ENCODE results near the gene PIP5K1A. TPM values are rescaled to one million over a fixed set of nuclear protein-coding genes. Genes with fewer than 3 reads are reported as not detected.

Gene PIP5K1A
- total RNA-seq (2022; extraction: Qiagen RNA extraction; ENCODE audit: low read depth) = 43.7 to 66.5 TPM (median 45.9 TPM) in 5 replicates

GRCh38 chr1:151198254-151199127 is at the start of gene PIP5K1A:
Gene PIP5K1A, plus strand, starts transcription at chr1:151198552. Its CDS starts 445 bp downstream, at chr1:151198997.

GRCh38 chr1:151156515-151156819 is 41.9 kb upstream of the PIP5K1A start, which contains the start of gene TNFAIP8L2:
Gene TNFAIP8L2, plus strand, starts transcription at chr1:151156649. Its CDS starts 2,049 bp downstream, at chr1:151158698.

GRCh38 chr1:151165738-151166504 is 32.4 kb upstream of the PIP5K1A start, which contains the start of the genes LYSMD1 and SCNM1:
Gene LYSMD1, minus strand, starts transcription at chr1:151165902. Its CDS starts 644 bp downstream, at chr1:151165258.
Gene SCNM1, plus strand, starts transcription at chr1:151166144. Its CDS starts 9 bp downstream, at chr1:151166153.

GRCh38 chr1:151175863-151176262 is 22.5 kb upstream of the PIP5K1A start, which contains the start of gene TMOD4:
Gene TMOD4, minus strand, starts transcription at chr1:151175981. Its CDS starts 1,106 bp downstream, at chr1:151174875.

GRCh38 chr1:151189637-151190445 is 8.5 kb upstream of the PIP5K1A start, which contains the start of gene VPS72:
Gene VPS72, minus strand, starts transcription at chr1:151190197. Its CDS starts 76 bp downstream, at chr1:151190121.

GRCh38 chr1:151254217-151255213 is 56.2 kb downstream of the PIP5K1A start, which contains the start of gene PSMD4:
Gene PSMD4, plus strand, starts transcription at chr1:151254734. Its CDS starts 49 bp downstream, at chr1:151254783.

GRCh38 chr1:151281969-151282882 is 83.9 kb downstream of the PIP5K1A start, which contains the start of gene ZNF687:
Gene ZNF687, plus strand, starts transcription at chr1:151282299. Its CDS starts 3,993 bp downstream, at chr1:151286292.

Other genes starting within 250 kb of the PIP5K1A start
- 233 to 262 TPM (median 240 TPM) in 5 replicates for gene CERS2, start 223.7 kb upstream of the PIP5K1A start, total RNA-seq (2022; extraction: Qiagen RNA extraction; ENCODE audit: low read depth)
- gene ANXA9, start 216.3 kb upstream of the PIP5K1A start, total RNA-seq (2022; extraction: Qiagen RNA extraction; ENCODE audit: low read depth) = 0.87 to 1.3 TPM (median 1.1 TPM) in 5 replicates
- gene MINDY1, start 191.7 kb upstream of the PIP5K1A start, total RNA-seq (2022; extraction: Qiagen RNA extraction; ENCODE audit: low read depth) = 2.3 to 4.2 TPM (median 3.8 TPM) in 5 replicates
- gene PRUNE1, start 190.1 kb upstream of the PIP5K1A start, total RNA-seq (2022; extraction: Qiagen RNA extraction; ENCODE audit: low read depth) = 10.8 to 16.0 TPM (median 14.6 TPM) in 5 replicates
- 0.07 to 0.27 TPM (median 0.09 TPM) in 3 of 5 replicates, not detected in the others for gene BNIPL, start 162.0 kb upstream of the PIP5K1A start, total RNA-seq (2022; extraction: Qiagen RNA extraction; ENCODE audit: low read depth)
- gene C1orf56, start 150.8 kb upstream of the PIP5K1A start, total RNA-seq (2022; extraction: Qiagen RNA extraction; ENCODE audit: low read depth) = 4.2 to 7.5 TPM (median 6.7 TPM) in 5 replicates
- 78.6 to 87.3 TPM (median 81.7 TPM) in 5 replicates for gene CDC42SE1, start 138.9 kb upstream of the PIP5K1A start, total RNA-seq (2022; extraction: Qiagen RNA extraction; ENCODE audit: low read depth)
- 9.5 to 20.3 TPM (median 17.4 TPM) in 5 replicates for gene MLLT11, start 138.2 kb upstream of the PIP5K1A start, total RNA-seq (2022; extraction: Qiagen RNA extraction; ENCODE audit: low read depth)
- gene GABPB2, start 127.8 kb upstream of the PIP5K1A start, total RNA-seq (2022; extraction: Qiagen RNA extraction; ENCODE audit: low read depth) = 3.2 to 4.0 TPM (median 3.7 TPM) in 5 replicates
- gene SEMA6C, start 51.9 kb upstream of the PIP5K1A start, total RNA-seq (2022; extraction: Qiagen RNA extraction; ENCODE audit: low read depth) = 0.59 to 2.2 TPM (median 1.5 TPM) in 5 replicates
- not detected in 5 replicates for gene TNFAIP8L2, start 41.9 kb upstream of the PIP5K1A start, total RNA-seq (2022; extraction: Qiagen RNA extraction; ENCODE audit: low read depth)
- gene LYSMD1, start 32.6 kb upstream of the PIP5K1A start, total RNA-seq (2022; extraction: Qiagen RNA extraction; ENCODE audit: low read depth) = 4.6 to 7.4 TPM (median 6.9 TPM) in 5 replicates
- gene SCNM1, start 32.4 kb upstream of the PIP5K1A start, total RNA-seq (2022; extraction: Qiagen RNA extraction; ENCODE audit: low read depth) = 44.7 to 55.2 TPM (median 46.7 TPM) in 5 replicates
- gene TMOD4, start 22.6 kb upstream of the PIP5K1A start, total RNA-seq (2022; extraction: Qiagen RNA extraction; ENCODE audit: low read depth) = 0.66 to 0.74 TPM in 2 of 5 replicates, not detected in the others
- gene VPS72, start 8.4 kb upstream of the PIP5K1A start, total RNA-seq (2022; extraction: Qiagen RNA extraction; ENCODE audit: low read depth) = 43.3 to 64.3 TPM (median 46.5 TPM) in 5 replicates
- 160 to 214 TPM (median 195 TPM) in 5 replicates for gene PSMD4, start 56.2 kb downstream of the PIP5K1A start, total RNA-seq (2022; extraction: Qiagen RNA extraction; ENCODE audit: low read depth)
- 8.4 to 14.9 TPM (median 13.4 TPM) in 5 replicates for gene ZNF687, start 83.7 kb downstream of the PIP5K1A start, total RNA-seq (2022; extraction: Qiagen RNA extraction; ENCODE audit: low read depth)
- gene PI4KB, start 128.9 kb downstream of the PIP5K1A start, total RNA-seq (2022; extraction: Qiagen RNA extraction; ENCODE audit: low read depth) = 21.8 to 29.0 TPM (median 27.3 TPM) in 5 replicates
- gene RFX5, start 148.7 kb downstream of the PIP5K1A start, total RNA-seq (2022; extraction: Qiagen RNA extraction; ENCODE audit: low read depth) = 21.1 to 26.2 TPM (median 24.6 TPM) in 5 replicates
- gene SELENBP1, start 174.2 kb downstream of the PIP5K1A start, total RNA-seq (2022; extraction: Qiagen RNA extraction; ENCODE audit: low read depth) = 5.1 to 7.6 TPM (median 6.9 TPM) in 5 replicates
- 308 to 428 TPM (median 392 TPM) in 5 replicates for gene PSMB4, start 201.0 kb downstream of the PIP5K1A start, total RNA-seq (2022; extraction: Qiagen RNA extraction; ENCODE audit: low read depth)